NCI-H2081 (cell line): ENCODE measurements around the gene JAZF1.
"Not testable (repeated sequence)": the region's sequence is repeated elsewhere in the genome, so short reads cannot be mapped to it uniquely, and the experiment has no call there.

ENCODE experiments used
- DNase-seq, 2 experiments: peaks; one replicate each; lab custom pipeline; 2025; lab: John Stamatoyannopoulos, UW

The JAZF1 gene

DNA sequence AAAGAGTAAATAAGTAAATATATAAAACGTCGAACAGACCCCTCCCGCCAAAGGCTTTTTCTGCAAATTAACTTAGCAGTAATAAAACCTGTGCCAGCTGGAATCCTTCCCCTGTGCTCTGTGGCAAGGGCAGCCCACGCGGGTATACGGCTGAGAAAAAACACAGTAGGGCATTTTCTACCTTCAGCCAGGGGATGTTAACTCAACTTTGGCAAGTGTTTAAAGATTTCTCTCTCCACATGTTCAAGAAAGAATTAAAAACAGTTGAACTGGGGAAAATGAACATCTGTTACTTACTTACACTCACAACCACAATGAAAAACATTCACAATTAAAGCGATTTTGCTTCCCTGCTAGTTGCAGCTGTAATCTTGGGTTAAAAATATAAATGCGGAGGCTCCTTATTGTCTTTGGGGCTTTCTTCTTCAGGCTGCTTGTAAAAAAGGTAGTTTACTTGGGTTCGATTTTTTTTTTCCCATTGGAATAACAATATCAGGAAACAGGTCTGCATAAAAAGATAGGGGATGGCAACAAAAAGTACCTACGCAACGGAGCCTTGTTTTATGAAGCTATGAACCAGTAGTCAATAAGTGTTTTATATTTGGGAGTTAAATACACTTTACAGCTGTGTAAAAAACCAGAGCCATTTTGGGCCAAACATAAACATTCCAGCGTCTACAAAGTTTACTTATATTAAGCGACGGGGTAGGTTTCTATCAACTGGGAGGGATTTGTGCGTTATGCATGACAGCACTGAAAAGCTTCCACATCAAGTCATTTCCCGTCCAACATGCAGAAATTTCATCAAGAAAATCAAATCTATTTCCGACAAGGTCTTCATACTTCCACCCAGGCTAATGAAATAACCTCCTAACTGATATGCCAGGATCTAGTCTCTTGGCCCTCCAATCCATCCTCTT is 308.0 kb downstream of the JAZF1 start:
- no peak for DNase-seq

DNA sequence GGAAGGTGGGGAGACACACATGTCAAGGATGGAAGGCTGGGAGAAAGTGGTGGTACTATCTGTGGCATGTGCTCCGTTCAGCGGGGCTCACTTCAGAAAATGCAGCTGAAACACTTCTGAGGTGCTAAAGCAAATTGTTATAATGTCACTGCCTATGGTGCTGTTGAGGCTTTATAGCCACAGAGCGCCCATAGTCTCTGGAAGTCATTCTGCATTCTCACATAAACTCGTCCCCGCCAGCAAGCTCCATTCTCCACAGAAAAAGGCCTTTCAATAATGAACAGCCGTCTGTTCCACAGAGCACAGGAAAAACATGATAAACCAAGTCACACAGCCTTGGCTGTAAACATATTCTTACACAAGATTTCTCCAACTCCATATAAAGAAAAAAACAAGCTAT is 308.7 kb downstream of the JAZF1 start:
- DNase-seq, result no peak

DNA sequence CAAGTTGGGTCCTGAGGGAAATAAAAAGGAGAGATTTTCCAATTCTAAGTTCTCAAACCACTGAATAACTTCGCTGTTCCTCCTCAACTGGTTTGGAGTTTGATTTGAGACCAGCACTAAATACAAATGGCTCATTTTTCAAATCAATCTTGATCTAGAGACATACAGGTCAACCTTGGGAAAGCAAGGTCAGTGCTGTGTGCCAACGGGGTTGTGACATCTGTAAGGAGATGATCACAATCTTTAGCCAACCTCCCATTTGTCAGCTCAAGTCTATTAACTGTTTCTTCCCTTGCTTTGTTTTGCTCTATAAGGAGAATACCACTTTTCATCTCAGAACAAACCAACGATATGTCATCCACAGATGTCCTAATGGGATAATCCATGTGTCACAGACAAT is 309.5 kb downstream of the JAZF1 start:
- no peak for DNase-seq

DNA sequence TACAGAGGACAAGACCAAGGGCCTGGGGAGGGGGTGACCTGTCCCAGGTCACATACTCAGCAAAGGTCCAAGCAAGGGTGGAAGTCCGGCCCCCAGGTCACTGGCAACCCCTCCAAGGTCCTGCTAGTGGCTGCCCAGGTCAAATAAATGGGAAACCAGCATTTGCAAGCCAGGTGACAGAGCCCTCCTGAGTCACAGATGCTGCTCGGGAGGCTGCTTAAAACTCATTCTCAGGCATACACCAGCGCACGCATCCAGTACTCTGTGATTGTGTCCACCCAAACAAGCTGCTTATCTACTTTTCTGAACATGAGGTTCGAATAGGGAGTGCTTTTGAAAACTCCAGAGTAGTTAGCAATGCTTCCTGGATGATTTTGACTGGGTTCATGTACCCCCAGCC is 310.0 kb downstream of the JAZF1 start:
- DNase-seq, result no peak

DNA sequence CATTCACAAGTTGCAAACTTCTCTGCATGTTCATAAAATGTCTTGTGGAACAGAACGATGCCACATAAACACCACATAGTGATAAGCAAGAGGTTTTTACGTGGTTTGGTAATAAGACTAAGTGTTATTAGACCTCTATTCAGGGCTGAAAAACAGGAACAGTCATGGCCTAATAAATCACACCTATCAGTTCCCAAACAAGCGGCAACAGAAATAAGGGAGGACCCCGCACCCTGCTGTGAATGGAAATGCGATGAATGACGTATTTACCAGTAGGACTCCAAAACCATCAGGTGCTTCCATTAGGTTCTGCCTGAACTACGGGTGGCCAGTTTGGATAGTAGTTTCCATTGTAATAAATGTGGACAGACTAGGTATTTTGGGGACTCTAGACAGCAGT is 311.5 kb downstream of the JAZF1 start:
- DNase-seq, result no peak

DNA sequence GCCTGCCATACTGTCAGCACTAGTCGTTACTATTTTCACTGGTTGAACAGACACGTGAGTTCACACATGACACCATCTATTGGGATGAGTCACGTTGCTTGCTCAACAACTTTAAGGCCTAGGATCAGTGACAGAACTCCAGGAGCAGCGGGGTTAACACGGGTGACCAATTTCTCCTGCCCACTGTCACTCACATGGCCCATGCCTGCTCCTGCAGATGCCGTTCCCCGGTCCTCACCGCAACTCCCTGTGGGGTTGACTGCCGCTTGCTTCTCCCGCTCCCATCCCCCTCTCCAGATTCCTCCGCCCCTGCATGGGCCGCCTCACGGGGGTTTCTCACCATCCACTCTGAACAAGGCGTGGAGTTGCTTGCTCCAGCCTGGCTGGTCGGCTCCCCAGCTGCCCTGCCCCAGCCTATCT is 312.5 kb downstream of the JAZF1 start:
- DNase-seq, result no peak

DNA sequence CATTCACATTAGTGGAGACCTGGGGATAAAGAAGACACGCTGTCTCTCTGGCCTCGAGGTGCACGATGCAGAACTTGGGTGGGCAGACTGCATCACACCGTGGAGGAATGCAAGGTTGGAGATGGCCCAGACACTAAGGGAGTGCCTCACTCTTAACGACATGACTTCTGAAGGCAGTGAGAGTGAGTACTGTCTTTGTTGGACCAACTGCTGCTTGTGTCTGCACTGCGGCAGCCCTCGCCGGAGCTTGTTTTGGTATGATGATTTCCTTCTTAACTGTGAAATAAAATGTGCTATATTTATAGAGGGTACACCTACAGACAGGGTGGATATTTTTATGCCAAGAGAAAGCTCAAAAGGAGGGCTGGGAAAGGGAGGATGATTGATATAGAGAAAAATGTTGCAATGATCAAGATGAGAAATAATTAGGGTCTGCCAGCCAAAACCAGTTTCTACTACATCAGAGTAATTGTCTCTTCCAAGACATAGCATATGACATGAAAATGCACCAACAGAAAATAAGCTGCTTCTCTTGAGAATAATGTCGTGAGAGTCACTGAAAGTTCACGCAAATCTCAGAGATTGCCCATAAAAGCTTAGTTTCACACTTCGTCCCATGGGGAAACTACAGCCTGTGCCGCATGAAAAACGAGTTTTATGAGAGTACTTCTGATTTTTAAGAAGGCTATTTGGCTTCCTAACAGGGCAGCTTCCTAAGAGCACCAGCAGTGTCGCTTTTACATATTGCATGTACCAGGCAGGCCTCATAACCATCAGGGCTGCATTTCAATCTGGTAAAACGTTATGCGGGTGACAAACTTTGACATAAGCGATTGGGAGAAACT is 313.5 kb downstream of the JAZF1 start:
- no peak for DNase-seq

DNA sequence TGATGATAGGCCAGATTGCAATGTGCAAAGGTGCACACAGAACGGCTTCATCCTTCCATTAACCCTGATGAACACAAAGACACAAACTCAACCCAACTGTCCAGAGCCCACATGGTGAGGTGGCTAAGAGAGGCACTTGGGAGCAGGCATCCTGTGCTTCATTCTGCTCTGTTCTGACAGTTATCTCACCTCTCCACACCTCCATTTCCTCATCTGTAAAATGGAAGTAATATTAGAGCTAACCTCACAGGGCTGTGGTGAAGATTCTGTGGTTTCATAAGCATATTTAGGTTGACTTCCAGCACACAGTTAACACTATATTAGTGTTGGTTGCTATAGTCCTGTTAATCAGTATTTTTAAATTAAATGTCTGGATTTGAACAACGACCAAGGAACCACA is 314.3 kb downstream of the JAZF1 start:
- DNase-seq, result no peak

DNA sequence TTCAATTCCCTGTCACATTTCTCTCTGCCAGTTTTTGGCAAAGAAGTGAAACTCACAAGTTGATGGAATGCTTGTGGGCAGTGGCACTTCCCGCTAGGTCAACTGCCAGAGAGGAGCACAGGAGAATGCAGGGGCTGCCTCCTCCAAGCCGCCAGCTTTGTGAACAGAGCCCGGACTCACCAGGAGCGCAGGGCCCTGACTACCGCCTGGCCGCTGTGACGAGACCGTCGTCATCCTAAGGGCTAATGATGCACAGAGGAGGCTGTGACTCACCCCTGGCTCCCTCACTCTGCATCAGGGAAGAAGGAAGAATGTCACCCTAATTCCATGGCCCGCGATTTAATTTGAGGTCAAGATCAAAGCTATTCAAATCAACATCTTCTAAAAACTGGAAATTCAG is 316.7 kb downstream of the JAZF1 start:
- no peak for DNase-seq

DNA sequence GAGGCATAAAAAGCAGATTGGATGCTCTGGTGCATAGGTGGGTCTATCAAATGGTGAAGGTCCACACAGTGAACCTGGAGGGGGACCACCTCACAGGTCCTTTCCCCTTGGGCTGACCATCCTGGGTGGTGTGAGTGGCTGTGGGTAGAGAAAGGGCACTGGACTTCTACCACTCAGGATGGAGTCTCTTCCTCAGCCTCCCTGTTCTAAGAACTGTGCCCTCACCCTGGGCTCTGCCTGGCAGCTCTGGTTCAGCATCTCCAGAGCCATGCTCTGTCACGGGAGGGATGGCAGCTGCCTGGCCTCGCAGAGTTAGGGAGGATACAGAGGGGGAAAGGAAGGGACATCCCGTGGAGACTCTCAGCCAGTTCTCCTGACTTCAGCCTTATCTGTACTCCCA is 318.8 kb downstream of the JAZF1 start:
- no peak for DNase-seq

DNA sequence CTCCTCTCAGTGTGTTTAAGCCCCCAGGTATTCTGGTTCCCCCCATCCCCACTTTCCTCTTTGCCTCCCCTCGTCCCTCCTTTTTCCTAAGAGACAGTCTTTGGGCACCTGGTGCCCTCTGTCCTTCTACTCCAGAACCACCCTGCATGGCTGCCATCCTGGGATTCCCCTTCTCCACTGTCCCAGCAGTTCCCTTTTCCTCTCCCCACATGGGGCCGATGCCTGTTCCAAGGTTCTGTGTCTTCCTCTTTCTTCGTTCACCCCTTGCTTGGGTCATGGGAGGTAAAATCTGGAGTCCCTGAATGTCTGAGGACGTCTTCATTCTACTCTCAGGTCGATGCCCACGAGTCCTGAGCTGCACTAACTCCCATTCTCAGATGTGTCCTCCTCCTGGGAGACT is 319.8 kb downstream of the JAZF1 start:
- DNase-seq, result no peak

DNA sequence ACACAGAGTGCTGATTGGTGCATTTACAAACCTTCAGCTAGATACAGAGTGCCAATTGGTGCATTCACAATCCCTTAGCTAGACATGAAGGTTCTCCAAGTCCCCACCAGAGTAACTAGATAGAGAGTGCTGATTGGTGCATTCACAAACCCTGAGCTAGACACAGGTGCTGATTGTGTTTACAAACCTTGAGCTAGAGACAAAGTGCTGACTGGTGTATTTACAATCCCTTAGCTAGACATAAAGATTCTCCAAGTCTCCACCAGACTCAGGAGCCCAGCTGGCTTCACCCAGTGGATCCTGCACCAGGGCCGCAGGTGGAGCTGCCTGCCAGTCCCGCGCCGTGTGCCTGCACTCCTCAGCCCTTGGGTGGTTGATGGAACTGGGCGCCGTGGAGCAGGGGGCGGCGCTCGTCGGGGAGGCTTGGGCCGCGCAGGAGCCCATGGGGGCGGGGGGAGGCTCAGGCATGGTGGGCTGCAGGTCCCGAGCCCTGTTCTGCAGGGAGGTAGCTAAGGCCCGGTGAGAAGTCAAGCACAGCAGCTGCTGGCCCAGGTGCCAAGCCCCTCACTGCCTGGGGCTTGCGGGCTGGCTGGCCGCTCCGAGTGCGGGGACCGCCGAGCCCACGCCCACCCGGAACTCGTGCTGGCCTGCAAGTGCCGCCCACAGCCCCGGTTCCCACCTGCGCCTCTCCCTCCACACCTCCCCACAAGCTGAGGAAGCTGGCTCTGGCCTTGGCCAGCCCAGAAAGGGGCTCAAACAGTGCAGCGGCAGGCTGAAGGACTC is 323.7 kb downstream of the JAZF1 start:
- not testable (repeated sequence) for DNase-seq

DNA sequence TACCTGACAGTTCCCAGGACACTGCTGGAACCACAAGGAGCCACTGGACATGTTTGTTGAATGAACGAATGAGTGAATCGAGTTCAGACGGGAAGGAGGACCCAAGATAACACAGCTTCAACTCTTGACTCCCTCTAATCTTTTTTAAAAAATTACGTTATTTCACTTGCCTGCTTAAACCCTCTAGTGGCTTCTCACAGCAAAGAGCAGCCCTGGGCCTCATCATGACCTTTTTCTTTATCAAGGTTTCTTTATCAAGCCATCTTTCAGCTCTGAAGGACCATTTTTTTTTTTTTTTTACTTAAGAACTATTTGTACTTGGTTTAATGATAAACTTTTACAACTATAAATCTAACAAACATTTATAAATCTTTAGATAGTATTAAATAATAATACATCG is 330.1 kb downstream of the JAZF1 start:
- DNase-seq, result no peak

DNA sequence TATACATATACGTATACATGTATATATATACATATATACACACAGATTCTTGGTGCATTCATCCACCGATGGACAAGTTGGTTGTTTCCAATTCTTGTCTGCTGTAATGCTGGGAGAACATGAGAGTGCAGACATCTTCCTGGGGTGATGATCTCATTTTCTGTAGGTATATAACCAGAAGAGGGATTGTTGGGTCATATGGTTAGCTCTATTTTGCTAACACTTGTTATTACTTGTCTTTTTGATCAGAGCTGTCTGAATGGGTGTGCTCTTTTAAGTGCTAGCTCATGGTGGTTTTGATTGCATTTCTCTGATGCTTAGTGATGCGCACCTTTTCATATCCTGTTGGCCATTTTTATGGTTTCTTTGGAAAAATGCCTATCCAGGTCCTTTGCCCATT is 334.2 kb downstream of the JAZF1 start:
- no peak for DNase-seq

DNA sequence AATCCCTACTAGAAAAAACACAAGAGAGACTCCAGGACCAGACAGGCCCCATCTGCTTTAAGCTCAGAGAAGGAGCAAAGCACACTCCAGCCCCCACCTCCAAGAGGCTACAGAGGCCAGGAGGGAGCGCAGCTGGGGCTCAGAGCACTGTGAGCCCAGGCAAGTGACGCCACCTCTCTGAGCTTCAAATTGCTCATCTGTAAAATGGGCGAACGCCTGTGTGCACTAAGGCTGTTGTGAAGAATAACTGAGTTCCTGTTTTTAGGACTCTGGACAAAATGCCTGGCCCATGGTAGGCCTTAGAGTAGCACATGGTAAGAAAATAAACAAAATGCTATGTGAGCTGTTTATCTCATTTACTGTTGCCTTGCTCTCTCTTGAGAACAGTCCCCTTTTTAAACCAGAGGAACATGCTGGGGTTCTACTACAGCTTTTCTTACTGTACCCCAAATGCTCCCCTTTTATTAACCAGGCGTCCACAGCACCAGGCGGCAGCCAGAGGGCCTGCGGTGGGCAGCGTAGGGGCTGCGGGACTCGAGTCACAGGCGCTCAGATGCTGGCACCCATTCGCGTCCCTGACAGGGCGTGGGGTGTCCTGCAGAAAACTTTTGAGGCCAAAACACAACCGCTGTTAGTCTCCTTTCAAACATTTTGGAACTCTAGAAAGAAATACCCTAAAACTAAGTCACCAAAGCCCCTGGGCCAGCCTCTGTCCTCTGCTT is 336.9 kb downstream of the JAZF1 start:
- DNase-seq, result no peak

DNA sequence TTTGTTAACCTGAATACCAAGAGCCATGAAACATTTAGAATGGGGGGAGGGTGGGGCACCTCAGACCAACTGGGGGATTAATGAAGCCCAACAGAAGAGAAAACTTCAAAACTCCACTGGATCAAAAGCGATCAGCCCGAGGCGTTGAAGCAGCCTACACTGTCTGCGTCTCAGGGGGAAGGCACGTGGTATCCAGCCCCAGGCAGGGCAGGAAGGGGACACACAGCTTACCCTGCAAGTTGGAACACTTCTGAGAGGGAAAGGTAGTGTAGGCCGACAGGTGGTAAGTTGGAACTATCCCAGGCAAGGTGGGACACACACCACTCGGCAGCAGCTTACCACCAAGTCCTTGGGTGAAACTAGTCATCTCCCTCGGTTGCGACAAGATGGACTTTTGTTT is 337.7 kb downstream of the JAZF1 start:
- no peak for DNase-seq

DNA sequence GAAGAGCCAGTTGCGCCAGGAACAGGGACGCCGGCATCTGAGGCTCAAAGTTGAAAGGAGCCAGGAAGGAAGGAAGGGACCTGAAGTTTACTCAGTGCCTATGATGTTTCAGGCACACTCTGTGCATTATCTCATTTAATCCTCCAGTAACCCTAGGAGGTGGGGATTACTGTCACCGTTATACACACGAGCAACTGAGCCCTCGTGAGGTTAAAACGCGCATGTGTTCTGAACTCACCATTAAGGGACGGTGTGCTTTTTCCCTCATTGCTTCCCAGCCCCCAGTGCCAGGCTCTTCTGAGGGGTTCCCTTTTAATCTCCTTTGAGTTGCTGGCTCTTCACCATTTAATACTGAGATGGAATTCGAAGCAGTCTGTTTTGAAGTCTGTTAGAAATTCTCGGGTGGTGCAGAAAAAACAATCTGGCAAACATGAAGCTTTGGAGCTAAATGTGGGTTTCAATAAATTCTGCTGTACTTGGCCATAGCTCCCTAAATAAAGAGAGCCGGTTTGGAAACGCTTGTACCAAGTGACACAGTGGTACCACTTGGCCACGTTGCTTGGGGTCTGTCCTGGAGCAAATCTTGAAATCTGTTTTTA is 338.4 kb downstream of the JAZF1 start:
- DNase-seq, result no peak

DNA sequence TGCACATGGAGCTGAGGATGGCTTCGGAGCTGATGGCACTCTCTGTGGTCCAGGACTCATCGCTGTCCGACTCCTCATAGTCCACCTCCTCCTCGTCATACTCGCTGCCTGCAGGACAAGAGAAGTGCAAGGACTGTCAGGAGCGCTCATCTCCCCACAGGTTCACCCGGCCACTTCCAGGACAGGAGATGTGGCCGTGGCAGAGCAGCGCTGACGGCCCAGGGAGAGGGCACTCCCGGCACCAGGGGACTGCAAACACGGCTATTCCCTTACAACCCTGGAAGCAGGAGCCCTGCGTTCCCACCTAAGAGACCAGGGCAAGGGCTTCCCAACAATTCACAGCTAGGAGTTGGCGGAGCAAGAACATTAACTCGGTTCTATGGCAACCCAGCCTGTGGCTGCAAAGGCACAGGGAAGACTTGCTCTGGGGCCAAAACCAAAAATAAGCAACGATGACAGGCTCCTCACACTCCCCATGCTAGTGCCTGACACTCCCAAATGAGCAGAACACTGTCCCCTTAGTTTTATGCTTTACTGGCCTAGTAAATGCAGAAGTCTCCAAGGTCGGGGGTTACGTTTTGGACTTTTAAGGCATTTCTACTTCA is 339.7 kb downstream of the JAZF1 start:
- no peak for DNase-seq

DNA sequence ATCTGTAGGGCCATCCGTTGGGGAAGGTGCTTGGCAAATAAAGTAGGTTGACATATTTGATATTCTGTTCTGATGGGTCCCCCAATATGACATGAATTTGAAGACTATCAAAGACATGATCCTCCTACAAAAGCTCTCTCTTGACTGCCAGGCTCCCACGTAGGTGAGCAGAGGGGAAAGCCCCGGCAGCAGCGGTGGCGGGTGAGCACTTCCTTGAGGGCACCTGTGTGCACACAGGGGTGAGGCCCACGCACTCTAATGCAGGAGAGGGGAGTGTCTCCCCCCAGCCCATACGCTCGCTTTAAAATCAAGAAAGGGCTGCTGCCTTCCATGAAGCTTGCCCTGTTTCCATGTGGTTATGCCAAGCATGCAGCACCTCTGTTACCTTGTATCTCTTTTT is 340.3 kb downstream of the JAZF1 start:
- no peak for DNase-seq

DNA sequence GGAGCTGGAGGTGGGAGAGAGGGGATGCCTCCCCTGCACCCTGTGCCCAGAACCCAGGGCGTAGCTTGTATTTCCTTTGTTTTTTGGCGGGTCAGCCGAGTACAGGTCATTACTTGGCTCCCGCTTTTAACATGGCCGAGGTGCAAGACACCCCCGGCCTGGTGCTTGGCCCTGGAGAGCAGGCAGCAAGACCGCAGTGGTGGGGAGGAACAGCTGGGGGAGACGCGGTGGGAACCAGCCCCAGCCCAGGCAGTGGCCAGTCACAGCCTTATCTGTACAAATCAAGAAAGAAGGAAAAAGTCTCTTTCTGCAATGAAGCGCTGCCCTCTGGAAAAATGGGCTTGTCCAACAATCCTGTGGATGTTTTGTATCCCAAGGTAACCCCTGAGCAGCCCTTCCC is 341.5 kb downstream of the JAZF1 start:
- DNase-seq, result no peak

DNA sequence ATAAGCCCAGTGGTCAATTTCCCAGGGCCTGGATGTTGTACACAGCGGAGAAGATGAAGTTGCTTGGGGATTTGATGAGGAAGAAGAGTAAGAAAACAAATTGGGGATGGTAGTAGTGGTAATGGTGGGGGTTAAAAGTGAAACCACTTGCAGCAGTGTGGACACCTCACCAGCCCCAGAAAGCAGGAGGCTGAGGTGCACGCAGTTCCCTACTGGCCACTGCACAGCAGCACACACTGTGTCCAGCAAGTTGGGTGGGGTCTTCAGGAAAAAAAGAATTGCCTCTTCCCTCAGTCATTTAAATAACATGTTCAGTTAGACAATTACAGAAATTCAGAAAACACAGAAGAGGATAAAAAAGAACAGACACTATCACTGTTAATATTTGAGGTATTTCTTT is 344.1 kb downstream of the JAZF1 start:
- no peak for DNase-seq
